ENCODE data around the gene FLYWCH2. TPM values are rescaled to one million over a fixed set of nuclear protein-coding genes. Genes with fewer than 3 reads are reported as not detected.
A peak's percentile ranks its signal among the peaks of the same experiment; 100 is the strongest.

The FLYWCH2 gene
- total RNA-seq, 2 experiments from 2014 or later: 19.4 to 20.5 TPM

DNA sequence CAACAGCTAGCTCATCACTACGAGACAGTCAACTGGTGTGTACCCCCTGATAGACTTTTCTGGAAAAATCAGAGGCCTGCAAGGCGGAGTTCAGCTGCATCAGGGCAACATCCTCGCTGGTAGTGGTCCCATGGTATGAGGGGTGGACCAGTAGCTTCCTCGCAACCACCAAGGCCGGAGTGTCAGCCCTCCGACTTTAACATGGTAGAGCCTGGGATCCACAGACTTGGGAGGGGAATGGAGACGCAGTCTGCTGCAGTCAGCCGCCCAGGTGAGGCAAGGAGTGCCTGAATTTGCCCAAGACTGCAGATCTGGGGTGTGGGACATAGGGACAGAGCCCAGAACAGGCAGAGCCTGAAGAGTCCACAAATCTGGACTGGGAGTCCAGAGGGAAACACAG, 39.5 kb upstream of the FLYWCH2 start:
- H3K27me3 Mint-ChIP-seq: no peaks in the 10 kb centered on the region
- peak overlapping the region; percentile 9 for H3K27ac Mint-ChIP-seq
- no peak for DNase-seq
- ChIA-PET CTCF (interaction anchor here (1.2 to 2.8 kb wide), 5 partner anchors 11 to 29 kb away, joined by 3 to 22 read pairs (median 8); no protein-coding TSS in a partner anchor), POLR2A (interaction anchor here (1.4 kb wide), 1 partner anchor 25 kb away, joined by 4 read pairs; no protein-coding TSS in a partner anchor)
- H3K9me3 Mint-ChIP-seq: no peaks in the 10 kb centered on the region
- H3K4me1 Mint-ChIP-seq: peaks cover 46% of the 10 kb centered on the region
- no peak overlapping the region for H3K4me3 Mint-ChIP-seq
- no peaks in the 10 kb centered on the region for H3K36me3 Mint-ChIP-seq (ENCODE audit: low read depth)

DNA sequence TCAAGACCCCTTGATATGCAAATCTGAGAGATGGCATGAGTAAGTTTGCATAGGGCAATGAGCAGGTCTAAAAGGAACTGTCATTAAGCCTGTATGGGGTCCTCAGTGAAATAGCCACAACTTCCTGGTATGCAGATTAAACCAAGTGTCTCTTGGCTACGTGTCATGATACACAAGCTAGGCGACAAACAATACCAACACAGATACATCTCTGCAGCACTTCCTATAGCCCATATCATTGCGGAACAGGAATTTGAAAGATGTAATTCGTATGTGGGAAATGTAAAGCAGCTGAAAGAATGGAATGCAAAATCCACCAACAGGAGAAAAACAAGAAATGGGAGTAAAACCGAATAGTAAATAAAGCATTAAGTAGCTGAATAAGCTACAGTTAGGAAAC, 37.9 kb upstream of the FLYWCH2 start:
- ChIA-PET POLR2A (interaction anchor here (0.9 kb wide), 1 partner anchor 23 kb away, joined by 4 read pairs; no protein-coding TSS in a partner anchor), CTCF (interaction anchor here (0.7 to 2.8 kb wide), 4 partner anchors 9 to 76 kb away, joined by 3 to 22 read pairs (median 6); no protein-coding TSS in a partner anchor)
- no peak overlapping the region for H3K4me3 Mint-ChIP-seq
- no peak for DNase-seq
- H3K36me3 Mint-ChIP-seq (ENCODE audit: low read depth): no peaks in the 10 kb centered on the region
- H3K9me3 Mint-ChIP-seq: no peaks in the 10 kb centered on the region
- peak overlapping the region; percentile 5 for H3K27ac Mint-ChIP-seq
- H3K4me1 Mint-ChIP-seq: peaks cover 40% of the 10 kb centered on the region
- H3K27me3 Mint-ChIP-seq: peaks cover 7% of the 10 kb centered on the region

DNA sequence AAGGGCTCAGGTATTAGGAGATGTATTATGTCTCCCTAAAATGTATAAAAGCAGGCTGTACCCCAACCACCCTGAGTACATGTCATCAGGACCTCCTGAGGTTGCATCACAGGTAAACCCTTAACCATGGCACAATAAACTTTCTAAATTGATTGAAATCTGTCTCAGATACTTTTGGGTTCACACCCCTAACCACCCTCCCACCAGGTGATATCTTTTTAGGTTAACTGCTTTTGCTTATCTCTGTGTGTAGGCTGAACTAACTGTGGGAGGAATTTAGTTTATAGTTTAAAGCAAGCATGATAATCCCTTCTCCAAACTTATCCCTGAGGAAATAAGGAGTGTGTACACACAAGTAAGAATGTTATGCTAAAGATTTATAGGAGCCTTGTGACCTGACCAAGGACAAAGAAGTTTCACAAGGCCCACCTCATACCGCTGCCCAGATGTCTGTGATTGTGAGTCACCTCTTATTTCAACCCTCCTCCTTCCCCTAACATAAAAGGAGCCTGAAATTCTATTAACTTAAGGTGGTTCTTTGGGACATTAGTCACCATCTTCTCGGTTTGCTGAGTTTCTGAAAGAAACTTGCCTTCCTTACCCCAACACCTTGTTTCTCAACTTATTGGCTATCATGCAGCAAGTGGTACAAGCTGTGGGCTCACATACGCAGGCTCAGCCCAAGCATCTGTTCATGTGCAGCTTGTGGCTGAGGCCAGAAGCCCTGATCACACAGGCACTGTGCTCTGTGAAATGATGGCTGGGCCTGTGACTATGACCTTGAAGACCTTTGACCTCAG, 36.3 kb upstream of the FLYWCH2 start:
- ChIA-PET CTCF (interaction anchor here (2.8 kb wide), 1 partner anchor 22 kb away, joined by 22 read pairs; no protein-coding TSS in a partner anchor), POLR2A (interaction anchor here (1.0 kb wide), 1 partner anchor 22 kb away, joined by 3 read pairs; no protein-coding TSS in a partner anchor)
- peak overlapping the region; percentile 27 for H3K27ac Mint-ChIP-seq
- H3K4me3 Mint-ChIP-seq: no peak overlapping the region
- no peaks in the 10 kb centered on the region for H3K9me3 Mint-ChIP-seq
- H3K27me3 Mint-ChIP-seq: peaks cover 8% of the 10 kb centered on the region
- H3K36me3 Mint-ChIP-seq (ENCODE audit: low read depth): no peaks in the 10 kb centered on the region
- peaks cover 29% of the 10 kb centered on the region for H3K4me1 Mint-ChIP-seq
- no peak for DNase-seq

DNA sequence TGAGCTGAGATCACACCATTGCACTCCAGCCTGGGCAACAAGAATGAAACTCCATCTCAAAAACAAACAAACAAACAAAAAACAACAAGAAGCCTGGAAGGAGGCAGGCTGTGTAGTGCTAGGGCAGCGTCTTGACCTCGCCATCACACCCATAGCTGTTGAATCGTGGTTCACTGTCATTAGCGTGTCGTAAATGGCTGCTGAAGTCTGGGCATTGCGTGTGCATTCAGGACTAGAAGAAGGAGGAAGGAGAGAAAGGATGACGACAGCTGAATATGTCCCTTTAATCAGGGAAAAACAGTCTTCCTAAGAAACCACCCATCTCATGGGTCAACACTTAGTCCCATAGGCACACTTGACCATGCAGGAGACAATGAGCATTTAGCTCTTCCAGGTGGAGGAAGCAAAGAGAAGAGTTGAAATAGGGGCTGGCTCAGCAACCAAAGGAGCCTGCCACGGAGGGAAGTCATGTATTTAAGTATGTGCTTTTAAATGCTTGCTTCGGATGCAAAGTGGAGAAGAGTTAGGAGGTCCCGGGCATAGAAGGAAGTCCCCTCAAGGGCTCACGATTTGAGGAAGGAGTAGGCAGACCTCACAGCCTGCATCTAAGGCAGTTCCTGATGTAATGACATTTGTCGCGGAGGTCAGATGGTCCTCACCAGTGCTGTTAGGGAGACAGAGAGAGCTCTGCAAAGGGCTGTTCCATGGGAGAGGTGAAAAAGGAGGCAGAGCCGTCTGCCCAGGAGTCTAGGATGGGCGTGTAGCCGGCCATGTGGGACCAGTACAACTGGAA, 33.9 kb upstream of the FLYWCH2 start:
- Mint-ChIP-seq H3K4me3 (no peak overlapping the region), H3K27me3 (peaks cover 8% of the 10 kb centered on the region), H3K9me3 (peaks cover 3% of the 10 kb centered on the region), H3K36me3 (ENCODE audit: low read depth) (peaks cover 2% of the 10 kb centered on the region), H3K4me1 (peaks cover 15% of the 10 kb centered on the region), H3K27ac (no peak overlapping the region)
- no peak for DNase-seq
- POLR2A ChIA-PET: no interaction called here
- CTCF ChIA-PET: no interaction called here

DNA sequence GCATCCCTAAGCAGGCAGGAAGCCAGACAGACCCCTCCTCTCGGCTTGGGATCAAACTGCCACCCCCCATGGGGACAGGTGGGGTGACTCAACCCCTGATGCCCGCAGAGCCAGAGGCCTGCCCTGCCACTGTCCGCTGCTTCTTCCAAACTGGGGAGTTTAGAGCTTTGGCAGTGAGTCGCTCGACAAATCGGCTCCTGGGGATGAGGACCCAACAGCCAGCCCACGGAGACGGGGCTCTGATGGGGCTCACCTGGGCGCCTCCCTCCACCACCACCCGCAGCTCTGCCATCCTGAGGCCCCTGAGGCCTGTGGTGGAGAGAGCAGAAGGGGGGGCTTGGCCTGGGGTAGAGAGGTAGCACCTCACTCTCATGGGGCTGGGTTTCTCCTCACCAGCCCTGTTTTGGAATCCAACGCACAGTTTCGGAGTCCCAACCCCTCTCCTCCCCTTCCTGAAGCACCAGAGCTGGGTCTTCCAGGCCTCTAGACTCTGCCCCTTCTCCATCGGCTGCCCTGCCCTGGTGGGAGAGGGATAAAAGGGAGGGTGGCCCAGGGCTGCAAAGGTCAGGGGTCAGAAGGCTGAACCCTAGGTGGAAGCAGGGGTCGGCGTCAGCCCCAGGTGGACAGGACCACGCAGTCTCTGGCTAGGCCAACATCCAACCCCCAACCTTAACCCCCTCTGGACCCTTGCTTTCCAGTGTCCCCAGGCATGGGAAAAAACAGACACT, 30.8 kb upstream of the FLYWCH2 start:
- ChIA-PET POLR2A (no interaction called here), CTCF (no interaction called here)
- Mint-ChIP-seq H3K27me3 (peaks cover 11% of the 10 kb centered on the region), H3K27ac (no peak overlapping the region), H3K4me1 (peaks cover 3% of the 10 kb centered on the region), H3K9me3 (peaks cover 13% of the 10 kb centered on the region), H3K4me3 (no peak overlapping the region), H3K36me3 (ENCODE audit: low read depth) (peaks cover 9% of the 10 kb centered on the region)
- no peak for DNase-seq

DNA sequence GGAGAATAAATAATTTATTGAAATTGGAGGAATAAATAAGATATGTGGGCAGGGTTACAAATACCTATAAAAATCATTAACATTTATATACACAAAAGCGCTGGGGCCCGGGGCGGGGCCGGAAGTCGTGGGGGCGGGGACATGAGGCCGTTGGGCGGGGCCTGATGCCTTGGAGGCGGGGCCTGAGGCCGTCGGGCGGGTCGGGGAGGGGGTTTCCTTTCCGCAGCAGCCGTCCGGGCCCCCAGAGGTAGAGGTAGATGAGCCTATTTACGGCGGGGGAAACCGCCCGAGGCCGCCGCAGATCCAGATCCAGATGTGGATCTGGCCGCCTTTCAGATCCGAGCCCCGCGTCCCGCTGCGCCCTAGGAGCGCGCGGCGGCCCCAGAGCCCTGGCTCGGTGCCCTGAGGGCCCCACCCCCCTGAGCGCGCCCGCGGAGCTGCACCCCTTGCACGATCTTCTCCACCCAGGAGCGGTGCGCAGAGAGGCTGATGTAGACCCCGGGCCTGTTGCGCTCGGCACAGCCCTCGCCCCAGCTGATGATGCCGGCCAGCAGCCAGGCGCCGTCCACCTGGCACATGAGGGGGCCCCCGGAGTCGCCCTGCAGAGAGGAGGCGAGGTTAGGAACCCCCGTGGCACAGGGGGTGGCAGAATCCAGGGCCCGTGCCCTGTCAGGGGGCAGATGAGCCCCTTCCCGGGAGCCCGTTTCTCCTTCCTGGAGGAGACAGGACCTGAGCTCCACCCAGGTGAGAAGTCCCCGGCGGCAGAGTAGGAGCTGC, 30.1 kb upstream of the FLYWCH2 start:
- CTCF ChIA-PET: interaction anchor here (1.2 to 2.7 kb wide), 3 partner anchors 9 to 74 kb away, joined by 3 to 15 read pairs (median 8); no protein-coding TSS in a partner anchor
- no peak overlapping the region for H3K27ac Mint-ChIP-seq
- peaks cover 5% of the 10 kb centered on the region for H3K4me1 Mint-ChIP-seq
- H3K36me3 Mint-ChIP-seq (ENCODE audit: low read depth): peaks cover 9% of the 10 kb centered on the region
- H3K9me3 Mint-ChIP-seq: peaks cover 13% of the 10 kb centered on the region
- no peak overlapping the region for H3K4me3 Mint-ChIP-seq
- DNase-seq: no peak
- POLR2A ChIA-PET: interaction anchor here (1.4 kb wide), 1 partner anchor 74 kb away, joined by 3 read pairs; no protein-coding TSS in a partner anchor
- peaks cover 15% of the 10 kb centered on the region for H3K27me3 Mint-ChIP-seq

DNA sequence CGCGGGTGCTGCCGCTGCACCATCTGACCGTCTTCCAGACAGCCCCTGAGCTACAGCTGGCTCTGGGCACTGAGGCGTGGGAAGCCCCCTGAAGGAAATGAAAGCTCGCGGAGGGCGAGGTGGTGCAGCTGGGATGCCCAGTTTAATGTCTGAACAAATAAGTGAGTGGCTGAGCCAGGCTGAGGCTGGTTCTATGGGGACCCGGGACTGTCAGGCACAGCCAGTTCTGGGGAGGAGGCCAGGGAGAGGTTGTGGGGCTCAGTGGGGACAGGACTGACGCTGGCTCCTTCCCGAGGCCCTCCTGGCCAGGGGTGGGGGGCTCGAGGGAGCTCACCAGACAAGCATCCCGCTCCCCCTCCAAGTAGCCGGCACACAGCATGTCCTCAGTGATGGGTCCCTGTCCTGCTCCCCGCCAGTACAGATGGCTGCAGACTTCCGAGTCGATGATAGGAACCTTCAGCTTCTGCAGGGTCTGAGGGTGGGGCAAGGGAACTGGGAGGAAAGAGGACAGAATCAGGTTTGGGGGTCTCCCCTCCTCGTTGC, 29.4 kb upstream of the FLYWCH2 start:
- H3K36me3 Mint-ChIP-seq (ENCODE audit: low read depth): peaks cover 9% of the 10 kb centered on the region
- peaks cover 13% of the 10 kb centered on the region for H3K9me3 Mint-ChIP-seq
- ChIA-PET POLR2A (interaction anchor here (1.4 kb wide), 1 partner anchor 75 kb away, joined by 3 read pairs; no protein-coding TSS in a partner anchor), CTCF (interaction anchor here (0.8 to 2.7 kb wide), 4 partner anchors 10 to 74 kb away, joined by 3 to 15 read pairs (median 6); no protein-coding TSS in a partner anchor)
- no peak overlapping the region for H3K27ac Mint-ChIP-seq
- no peak for DNase-seq
- peaks cover 5% of the 10 kb centered on the region for H3K4me1 Mint-ChIP-seq
- H3K27me3 Mint-ChIP-seq: peaks cover 15% of the 10 kb centered on the region
- H3K4me3 Mint-ChIP-seq: no peak overlapping the region

DNA sequence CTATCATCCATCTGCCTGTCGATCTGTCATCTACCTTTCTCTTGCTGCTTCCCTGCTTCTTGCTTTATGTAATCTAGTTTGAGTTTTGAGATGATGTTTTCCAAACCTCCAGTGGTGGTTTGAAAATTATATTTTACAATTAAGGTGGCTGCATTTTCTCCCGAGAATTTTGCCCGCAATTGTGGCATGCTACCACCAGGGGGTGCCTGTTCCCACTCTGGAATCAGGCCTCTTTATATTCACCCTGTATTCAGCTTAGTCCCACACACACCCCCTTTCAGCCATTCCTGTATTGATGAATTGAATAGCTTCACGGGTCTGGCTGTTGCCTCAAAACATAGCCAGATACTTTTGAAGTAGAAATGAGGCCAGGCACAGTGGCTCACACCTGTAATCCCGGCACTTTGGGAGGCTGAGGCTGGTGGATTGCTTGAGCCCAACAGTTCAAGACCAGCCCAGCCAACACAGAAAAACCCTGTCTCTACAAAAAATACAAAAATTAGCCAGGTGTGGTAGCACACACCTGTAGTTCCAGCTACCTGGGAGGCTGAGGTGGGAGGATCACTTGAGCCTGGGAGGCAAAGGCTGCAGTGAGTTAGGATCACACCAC, 28.2 kb upstream of the FLYWCH2 start:
- no peak overlapping the region for H3K4me3 Mint-ChIP-seq

DNA sequence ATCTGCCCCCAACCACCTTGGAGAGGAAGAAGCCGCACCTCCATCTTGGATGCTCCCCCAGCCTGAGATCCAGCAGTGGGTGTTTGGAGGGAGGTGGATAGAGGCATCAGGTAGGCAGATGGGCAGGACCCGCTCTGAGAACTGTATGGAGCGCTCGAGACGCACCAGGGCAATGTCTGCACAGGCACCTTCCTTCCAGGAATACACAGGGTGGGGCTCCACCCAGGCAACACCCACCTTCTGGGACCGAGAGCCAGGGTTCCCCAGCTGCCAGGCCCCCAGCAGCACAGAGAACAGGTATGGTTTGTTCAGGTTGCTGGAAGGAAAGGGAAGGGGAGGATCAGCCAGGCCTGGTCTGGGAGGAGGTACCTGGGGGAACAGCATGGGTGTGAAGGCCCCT, 27.5 kb upstream of the FLYWCH2 start:
- CTCF ChIA-PET: interaction anchor here (1.3 kb wide), 1 partner anchor 13 kb away, joined by 6 read pairs; no protein-coding TSS in a partner anchor
- no peak for DNase-seq
- Mint-ChIP-seq H3K4me3 (no peak overlapping the region), H3K27ac (no peak overlapping the region), H3K9me3 (peaks cover 13% of the 10 kb centered on the region), H3K36me3 (ENCODE audit: low read depth) (peaks cover 9% of the 10 kb centered on the region), H3K4me1 (peaks cover 5% of the 10 kb centered on the region), H3K27me3 (peaks cover 12% of the 10 kb centered on the region)
- POLR2A ChIA-PET: interaction anchor here (1.2 kb wide), 1 partner anchor 16 kb away, joined by 4 read pairs; no protein-coding TSS in a partner anchor

More for the DNA sequence above, 28.2 kb upstream of the FLYWCH2 start:
- ChIA-PET CTCF (interaction anchor here (0.8 to 2.7 kb wide), 5 partner anchors 9 to 66 kb away, joined by 3 to 15 read pairs (median 5); no protein-coding TSS in a partner anchor), POLR2A (interaction anchor here (0.6 to 1.3 kb wide), 2 partner anchors 17 to 27 kb away, joined by 3 read pairs; no protein-coding TSS in a partner anchor)
- Mint-ChIP-seq H3K9me3 (peaks cover 13% of the 10 kb centered on the region), H3K4me1 (peaks cover 5% of the 10 kb centered on the region), H3K36me3 (ENCODE audit: low read depth) (peaks cover 9% of the 10 kb centered on the region), H3K27me3 (peaks cover 10% of the 10 kb centered on the region), H3K27ac (no peak overlapping the region)
- DNase-seq: no peak

DNA sequence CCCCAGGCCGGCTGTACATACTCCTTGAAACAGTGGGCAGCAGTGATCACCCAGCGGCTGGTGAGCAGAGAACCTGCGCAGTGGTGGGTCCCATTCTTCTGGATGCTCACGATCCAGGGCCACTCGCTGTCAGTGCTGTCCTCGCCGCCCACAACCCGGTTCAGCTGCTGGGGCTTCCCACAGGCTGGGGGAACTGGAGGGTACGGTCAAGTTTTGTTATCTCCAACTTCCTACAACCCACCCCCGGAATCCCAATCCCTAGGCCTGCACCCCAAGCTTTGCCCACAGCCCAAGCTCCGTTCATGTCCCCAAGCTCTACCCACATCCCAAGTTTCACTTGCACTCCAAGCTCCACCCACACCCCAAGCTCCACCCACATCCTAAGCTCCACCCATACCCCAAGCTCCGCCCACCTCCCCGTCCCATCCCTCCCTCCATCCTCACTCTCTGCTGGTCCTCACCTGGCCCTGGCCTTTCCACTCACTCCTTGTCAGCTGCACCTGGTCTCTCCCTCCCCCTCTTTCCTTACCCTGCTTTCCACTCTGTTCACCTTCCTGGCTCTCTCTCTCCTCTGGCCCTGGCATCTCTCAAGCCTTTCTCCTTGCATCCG, 26.8 kb upstream of the FLYWCH2 start:
- Mint-ChIP-seq H3K27ac (no peak overlapping the region), H3K4me3 (no peak overlapping the region), H3K4me1 (peaks cover 5% of the 10 kb centered on the region), H3K36me3 (ENCODE audit: low read depth) (peaks cover 9% of the 10 kb centered on the region), H3K9me3 (peaks cover 15% of the 10 kb centered on the region), H3K27me3 (peaks cover 12% of the 10 kb centered on the region)
- POLR2A ChIA-PET: interaction anchor here (1.2 kb wide), 1 partner anchor 17 kb away, joined by 4 read pairs; no protein-coding TSS in a partner anchor
- CTCF ChIA-PET: interaction anchor here (0.7 to 1.3 kb wide), 2 partner anchors 11 to 12 kb away, joined by 3 to 6 read pairs; no protein-coding TSS in a partner anchor
- no peak for DNase-seq
